LoVo (cell line): ENCODE data around the gene SCT.

Experiments
- DNase-seq: peaks from one replicate; pipeline ENCODE4 v3.0.0-alpha.2; 2016; ENCODE audit warnings: low spot score

Gene SCT

DNA sequence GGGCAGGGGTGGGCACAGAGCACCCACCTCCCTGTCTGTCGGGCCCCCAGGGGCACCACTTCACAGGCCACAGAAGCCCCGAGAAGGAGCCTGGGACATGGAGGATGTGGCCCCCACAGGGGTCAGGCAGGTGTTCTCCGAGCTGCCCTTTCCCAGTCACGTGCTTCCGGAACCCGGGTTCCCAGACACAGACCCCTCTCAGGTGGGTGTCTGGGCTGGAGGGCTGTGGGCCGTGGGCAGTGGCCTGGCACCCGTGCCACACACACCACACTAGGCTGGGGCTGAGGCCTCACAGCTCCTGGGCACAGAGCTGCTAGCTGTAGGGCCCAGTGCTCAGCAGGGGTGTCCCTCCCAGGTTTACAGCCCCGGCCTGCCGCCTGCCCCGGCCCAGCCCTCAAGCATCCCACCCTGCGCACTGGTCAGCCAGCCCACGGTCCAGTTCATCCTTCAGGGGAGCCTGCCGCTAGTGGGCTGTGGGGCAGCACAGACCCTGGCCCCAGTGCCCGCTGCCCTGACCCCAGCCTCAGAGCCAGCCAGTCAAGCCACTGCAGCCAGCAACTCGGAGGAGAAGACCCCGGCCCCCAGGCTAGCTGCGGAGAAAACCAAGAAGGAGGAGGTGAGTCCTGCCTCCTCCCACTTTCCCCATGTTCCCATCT is 16.7 kb downstream of the SCT start:
- DNase-seq: no peak

GRCh38 chr11:609341-609811 is 17.6 kb downstream of the SCT start:
- no peak for DNase-seq

DNA sequence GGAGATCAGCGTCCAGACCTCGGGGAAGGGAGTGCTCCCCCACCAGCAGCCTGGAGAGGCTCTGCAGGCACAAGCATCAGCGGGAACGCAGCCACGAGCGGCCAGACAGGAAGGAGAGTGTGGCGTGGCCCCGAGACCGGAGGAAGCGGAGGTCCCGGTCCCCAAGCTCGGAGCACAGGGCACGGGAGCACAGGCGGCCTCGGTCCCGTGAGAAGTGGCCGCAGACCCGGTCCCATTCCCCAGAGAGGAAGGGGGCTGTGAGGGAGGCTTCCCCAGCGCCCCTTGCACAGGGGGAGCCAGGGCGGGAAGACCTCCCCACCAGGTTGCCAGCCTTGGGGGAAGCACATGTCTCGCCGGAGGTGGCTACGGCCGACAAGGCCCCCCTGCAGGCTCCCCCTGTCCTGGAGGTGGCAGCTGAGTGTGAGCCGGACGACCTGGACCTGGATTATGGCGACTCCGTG is 18.2 kb downstream of the SCT start:
- no peak for DNase-seq

DNA sequence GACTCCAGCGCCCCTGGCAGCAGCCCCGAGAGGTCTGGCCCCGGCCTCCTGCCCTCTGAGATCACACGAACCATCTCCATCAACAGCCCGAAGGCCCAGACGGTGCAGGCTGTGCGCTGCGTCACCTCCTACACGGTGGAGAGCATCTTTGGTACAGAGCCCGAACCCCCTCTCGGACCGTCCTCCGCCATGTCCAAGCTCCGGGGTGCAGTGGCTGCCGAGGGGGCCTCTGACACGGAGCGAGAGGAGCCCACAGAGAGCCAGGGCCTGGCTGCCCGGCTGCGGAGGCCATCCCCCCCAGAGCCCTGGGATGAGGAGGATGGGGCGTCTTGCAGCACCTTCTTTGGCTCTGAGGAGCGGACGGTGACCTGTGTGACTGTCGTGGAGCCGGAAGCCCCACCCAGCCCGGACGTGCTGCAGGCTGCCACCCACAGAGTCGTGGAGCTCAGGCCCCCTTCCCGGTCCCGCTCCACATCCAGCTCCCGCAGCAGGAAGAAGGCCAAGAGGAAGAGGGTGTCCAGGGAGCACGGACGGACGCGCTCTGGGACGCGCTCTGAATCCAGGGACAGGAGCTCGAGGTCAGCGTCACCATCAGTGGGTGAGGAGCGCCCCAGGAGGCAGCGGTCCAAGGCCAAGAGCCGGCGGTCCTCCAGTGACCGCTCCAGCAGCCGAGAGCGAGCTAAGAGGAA is 18.9 kb downstream of the SCT start:
- no peak for DNase-seq

- DNase-seq: no peak
Observed at GRCh38 chr11:607020-607780, 19.8 kb downstream of the SCT start.

DNA sequence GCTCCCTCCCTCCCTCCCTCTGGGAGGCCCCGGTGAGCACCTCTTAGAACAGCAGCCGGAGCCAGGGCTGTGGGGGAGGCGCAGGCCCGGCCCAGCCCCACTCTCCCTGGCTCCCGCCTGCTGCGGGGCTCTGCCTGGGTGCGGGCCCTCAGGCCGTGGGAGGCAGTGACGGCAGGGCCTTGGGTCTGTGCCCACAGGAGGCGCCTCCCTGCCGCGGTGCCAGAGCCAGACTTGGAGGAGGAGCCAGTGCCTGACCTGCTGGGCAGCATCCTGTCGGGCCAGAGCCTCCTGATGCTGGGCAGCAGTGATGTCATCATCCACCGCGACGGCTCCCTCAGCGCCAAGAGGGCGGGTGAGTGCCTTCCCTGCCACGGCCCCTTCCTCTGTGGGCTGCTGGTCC is 20.7 kb downstream of the SCT start:
- no peak for DNase-seq

- no peak for DNase-seq
Observed at GRCh38 chr11:605286-606129, 21.5 kb downstream of the SCT start.

DNA sequence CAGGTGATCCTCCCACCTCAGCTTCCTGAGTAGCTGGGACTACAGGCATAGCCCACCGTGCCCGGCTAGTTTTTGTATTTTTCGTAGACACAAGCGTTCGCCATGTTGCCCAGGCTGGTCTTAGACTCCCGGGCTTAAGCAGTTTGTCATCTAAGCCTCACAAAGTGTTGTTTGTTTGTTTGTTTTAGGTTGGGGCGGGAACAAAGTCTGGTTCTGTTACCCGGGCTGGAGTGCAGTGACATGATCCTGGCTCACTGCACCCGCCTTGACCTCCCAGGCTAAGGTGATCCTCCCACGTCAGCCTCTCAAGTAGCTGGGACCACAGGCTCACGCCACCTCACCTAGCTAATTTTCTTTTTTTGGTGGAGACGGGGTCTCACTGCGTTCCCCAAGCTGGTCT is 23.8 kb downstream of the SCT start:
- DNase-seq: no peak

DNA sequence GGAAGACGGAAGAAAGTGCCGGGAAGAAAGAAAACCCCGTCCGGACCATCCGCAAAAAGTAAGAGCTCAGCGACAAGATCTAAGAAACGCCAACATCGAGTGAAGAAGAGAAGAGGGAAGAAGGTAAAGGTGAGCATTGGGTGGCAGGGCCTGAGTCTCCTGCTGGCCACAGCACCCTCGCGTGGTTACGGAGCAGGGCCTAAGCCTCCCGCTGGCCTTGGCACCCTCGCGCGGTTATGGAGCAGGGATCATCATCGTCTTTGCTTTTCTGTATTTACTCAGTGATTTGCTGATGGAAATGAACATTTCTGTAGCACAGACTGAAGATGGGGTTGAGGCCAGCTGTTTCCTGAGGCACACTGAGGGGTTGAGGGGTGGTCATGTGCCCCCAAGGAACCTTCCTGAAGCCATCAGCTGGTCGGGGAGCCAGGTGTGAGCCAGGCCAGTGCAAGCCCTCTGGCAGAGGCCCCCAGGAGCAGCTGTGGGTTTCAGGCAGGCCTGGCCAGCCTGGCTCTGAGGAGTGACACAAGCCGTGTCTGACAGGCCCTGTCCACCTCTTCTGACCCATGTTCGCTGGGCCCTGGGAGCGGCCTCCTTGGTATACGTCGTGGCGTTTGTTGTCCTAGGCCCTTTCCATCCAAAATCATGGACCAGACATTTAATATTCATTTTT is 25.3 kb downstream of the SCT start:
- no peak for DNase-seq

GRCh38 chr11:598005-598680 is 28.8 kb downstream of the SCT start:
- no peak for DNase-seq

- no peak for DNase-seq
Observed at GRCh38 chr11:597166-597725, 29.7 kb downstream of the SCT start.

GRCh38 chr11:596374-596773 is 30.6 kb downstream of the SCT start:
- DNase-seq: no peak

- no peak for DNase-seq
Observed at GRCh38 chr11:595400-595799, 31.6 kb downstream of the SCT start.

GRCh38 chr11:593347-593746 is 33.6 kb downstream of the SCT start:
- DNase-seq: no peak

- no peak for DNase-seq
Observed at GRCh38 chr11:592918-593317, 34.1 kb downstream of the SCT start.

GRCh38 chr11:592501-592900 is 34.5 kb downstream of the SCT start:
- no peak for DNase-seq

DNA sequence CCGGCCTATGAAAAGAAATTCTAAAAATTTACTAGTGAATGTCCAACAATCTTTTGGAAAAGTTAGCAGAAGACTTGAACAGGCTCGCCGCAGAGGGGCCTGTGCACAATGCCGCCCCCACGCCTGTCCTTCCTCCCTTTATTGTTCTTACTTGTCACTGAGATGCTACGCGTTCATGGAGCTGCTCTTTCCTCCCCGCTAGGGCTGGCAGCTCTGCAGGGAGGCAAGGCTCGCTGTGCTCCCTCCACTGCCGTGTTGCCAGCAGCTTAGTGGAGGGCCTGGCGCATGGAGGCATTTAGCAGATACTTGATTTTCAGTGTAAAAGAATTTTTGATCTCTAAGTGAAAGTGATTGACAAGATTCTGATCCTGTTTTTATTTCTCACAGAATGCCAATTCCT is 36.0 kb downstream of the SCT start:
- no peak for DNase-seq

DNA sequence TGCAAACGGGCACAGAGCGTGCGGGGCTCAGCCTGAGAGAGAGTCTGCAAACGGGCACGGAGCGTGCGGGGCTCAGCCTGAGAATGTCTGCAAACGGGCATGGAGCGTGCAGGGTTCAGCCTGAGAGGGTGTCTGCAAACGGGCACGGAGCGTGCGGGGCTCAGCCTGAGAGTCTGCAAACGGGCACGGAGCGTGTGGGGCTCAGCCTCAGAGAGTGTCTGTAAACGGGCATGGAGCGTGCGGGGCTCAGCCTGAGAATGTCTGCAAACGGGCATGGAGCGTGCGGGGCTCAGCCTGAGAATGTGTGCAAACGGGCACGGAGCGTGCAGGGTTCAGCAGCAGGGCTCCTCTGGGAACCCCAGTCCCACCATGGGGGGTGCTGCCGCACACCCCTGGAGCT is 37.2 kb downstream of the SCT start:
- DNase-seq: no peak

DNA sequence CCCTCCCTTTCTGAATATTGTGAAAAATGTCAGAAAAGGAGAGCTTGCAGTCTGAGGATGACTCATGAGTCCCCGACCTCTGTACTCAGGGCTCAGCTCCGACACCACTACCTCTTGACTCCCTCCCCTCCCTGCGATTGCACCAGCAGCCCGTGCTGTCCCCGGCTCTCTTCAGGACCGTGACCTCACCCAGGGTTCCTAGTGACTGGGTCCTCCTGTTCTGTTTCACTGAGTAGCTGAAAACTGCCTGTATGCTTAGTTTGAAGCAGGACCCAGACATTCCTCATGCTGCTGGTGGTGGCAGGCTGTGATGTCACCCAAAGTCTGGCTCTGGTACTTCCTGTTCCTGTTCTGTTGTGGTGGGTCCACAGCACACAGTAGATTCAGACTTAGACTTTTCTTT is 39.0 kb downstream of the SCT start:
- no peak for DNase-seq

DNA sequence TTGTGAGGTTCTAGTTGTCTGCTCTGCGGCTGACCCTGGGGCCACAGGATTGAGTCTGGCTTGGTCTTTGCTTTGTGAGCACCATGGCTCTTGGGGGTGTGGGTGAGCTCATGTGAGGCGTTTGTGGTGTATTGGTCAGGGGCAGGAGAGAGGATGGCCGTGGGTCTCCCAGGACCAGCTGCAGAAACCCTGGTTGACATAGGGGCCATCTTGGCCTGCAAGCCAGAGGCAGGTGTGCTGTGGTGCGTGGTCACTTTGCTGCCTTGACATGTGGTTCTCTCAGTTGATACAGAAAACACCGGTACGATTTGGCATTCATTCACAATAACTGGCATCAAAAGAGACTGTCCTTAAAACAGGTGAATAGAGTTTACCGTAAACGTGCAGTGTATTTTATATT is 39.4 kb downstream of the SCT start:
- no peak for DNase-seq
